Psoas muscle (tissue), 8 donors: Measurements from ENCODE around the gene CDH15. TPM values are rescaled to one million over a fixed set of nuclear protein-coding genes. Genes with fewer than 3 reads are reported as not detected.
A peak's percentile ranks its signal among the peaks of the same experiment; 100 is the strongest.

Experiments
- ATAC-seq, 4 donors: fragments of 200-7000 bp; cut with Tn5 transposase; one replicate each; pipeline ENCODE4 v1.9.1; 2020; ENCODE audit warnings: moderate library complexity in 3 of 4, mild to moderate bottlenecking in 2 of 4
- DNase-seq, 2 donors: peaks; one replicate each; pipeline ENCODE4 v3.0.0-alpha.2; 2020
- H3K27ac ChIP-seq: fragments of 200-600 bp; one replicate; pipeline ENCODE4 v1.8.0; 2022
- H3K27me3 ChIP-seq, 3 donors: fragments of 200-600 bp in 1 of 3; one replicate each; pipeline versions ENCODE4 v1.6.1 to v1.8.0; 2013 to 2022; ENCODE audit warnings: low read length in 2 of 3, mild to moderate bottlenecking in 2 of 3, moderate library complexity in 1 of 3; ENCODE audit not compliant: insufficient read depth in 3 of 3
- H3K36me3 ChIP-seq, 2 donors: fragments of 200-600 bp in 1 of 2; one replicate each; pipeline versions ENCODE4 v1.6.1 to v1.8.0; 2013 to 2022; ENCODE audit warnings: low read depth in 1 of 2, mild to moderate bottlenecking in 1 of 2, moderate library complexity in 1 of 2; ENCODE audit not compliant: insufficient read depth in 1 of 2
- H3K4me1 ChIP-seq: fragments of 200-600 bp; one replicate; pipeline ENCODE4 v1.8.0; 2022
- H3K4me3 ChIP-seq: fragments of 200-600 bp; one replicate; pipeline ENCODE4 v1.8.0; 2022; ENCODE audit warnings: mild to moderate bottlenecking
- H3K9me3 ChIP-seq: fragments of 200-600 bp; one replicate; pipeline ENCODE4 v1.8.0; 2022
- CTCF ChIP-seq: fragments of 200-600 bp; IDR thresholded peaks from one replicate; pipeline ENCODE4 v1.8.0; 2022; ENCODE audit warnings: antibody characterized with exemption
- WGBS, 3 donors: extraction: QIAGEN DNeasy Blood & Tissue Kit; methylation state at CpG; one replicate each; pipeline versions ENCODE4 v1.1.6 to v1.1.7; 2013; 5-methylcytosine and 5-hydroxymethylcytosine counted together
- intact Hi-C, 2 donors: fragments of 100-400 bp; cut with DNase I; formaldehyde crosslinking; loops; one replicate each; pipeline versions ENCODE4 v1.11.0 to v1.14.2; 2022
- polyA plus RNA-seq, 3 donors: library from polyadenylated mRNA; stranded (reverse); fragments of 200-250 nt; gene quantifications; one replicate each; pipeline ENCODE4 v1.2.3, GENCODE V29; 2013
- total RNA-seq, 4 donors: library from RNA; stranded (reverse); fragmentation: NEBNext Ultra II Directional in 2 of 4; extraction: Animal tissue kit (Norgen Biotek cat#: 25700) in 2 of 4; gene quantifications; one replicate each; pipeline versions ENCODE4 v1.2.1 to v1.2.4, GENCODE V29; 2021 to 2023
- donor health status: healthy with polysubstance abuse.
- donor health status: DM: no; HTN: no; CAD: no; lungs with moderate emphysema.
- donor health status: Bipolar disorder and iron deficiency.
- donor health status: healthy.
- donor health status: DM: yes; HTN: yes; CAD: no.
- donor health status: DM: no; HTN: no; CAD: no.
- donor health status: DM: no; HTN: no; CAD: no.
- donor health status: DM: yes; HTN: yes; CAD: no.

CDH15 gene
- total and polyA plus RNA-seq, 7 donors: 18.0 to 62.8 (median 36.7) TPM

- 94 to 98% (median 95%) methylated on average over 9 to 12 of the region's 12 CpGs for WGBS, 3 donors
- intact Hi-C loops: no loop called here
- H3K36me3 ChIP-seq: peaks cover 0 to 57% of the 10 kb centered on the region in 2 donors
Measured at GRCh38 chr16:89139907-89140361, 31.6 kb upstream of the CDH15 start.

GRCh38 chr16:89140401-89140800 lies 31.1 kb upstream of the CDH15 start:
- intact Hi-C loops: no loop called here
- no peak overlapping the region for H3K4me3 ChIP-seq
- no peaks in the 10 kb centered on the region for H3K4me1 ChIP-seq
- ATAC-seq (no peak), DNase-seq (no peak)
- no peaks in the 10 kb centered on the region for H3K9me3 ChIP-seq
- no peak for TF ChIP-seq CTCF
- no peak overlapping the region for H3K27ac ChIP-seq
- WGBS, 3 donors: 91 to 94% (median 91%) methylated on average over 13 of the region's 13 CpGs
- no peaks in the 10 kb centered on the region for H3K27me3 ChIP-seq
- H3K36me3 ChIP-seq: peaks cover 0 to 57% of the 10 kb centered on the region in 2 donors

More at GRCh38 chr16:89139907-89140361, 31.6 kb upstream of the CDH15 start:
- no peaks in the 10 kb centered on the region for H3K4me1 ChIP-seq
- peak in 1 of 2 donors; percentile 9 for DNase-seq
- no peak for ATAC-seq
- no peak for TF ChIP-seq CTCF
- no peaks in the 10 kb centered on the region for H3K9me3 ChIP-seq
- H3K4me3 ChIP-seq: no peak overlapping the region
- no peaks in the 10 kb centered on the region for H3K27me3 ChIP-seq
- H3K27ac ChIP-seq: no peak overlapping the region

- no peak overlapping the region for H3K27ac ChIP-seq
- no peaks in the 10 kb centered on the region for H3K27me3 ChIP-seq
- H3K9me3 ChIP-seq: no peaks in the 10 kb centered on the region
- intact Hi-C loops: no loop called here
- H3K4me3 ChIP-seq: no peak overlapping the region
- ATAC-seq (no peak), DNase-seq (peak; percentile 4 to 36)
- peaks cover 3 to 64% of the 10 kb centered on the region in 2 donors for H3K36me3 ChIP-seq
- WGBS, 3 donors: 91 to 92% (median 91%) methylated on average over 28 to 31 of the region's 31 CpGs
- TF ChIP-seq CTCF: no peak
- H3K4me1 ChIP-seq: no peaks in the 10 kb centered on the region
Measured at GRCh38 chr16:89140981-89141883, 30.3 kb upstream of the CDH15 start.

GRCh38 chr16:89141884-89142267 lies 29.7 kb upstream of the CDH15 start:
- intact Hi-C loops: no loop called here
- WGBS, 3 donors: 94 to 97% (median 95%) methylated on average over 13 of the region's 13 CpGs
- no peak for TF ChIP-seq CTCF
- Histone ChIP-seq H3K36me3 (peaks cover 5 to 64% of the 10 kb centered on the region in 2 donors), H3K27me3 (no peaks in the 10 kb centered on the region), H3K4me3 (no peak overlapping the region), H3K27ac (no peak overlapping the region), H3K9me3 (no peaks in the 10 kb centered on the region), H3K4me1 (no peaks in the 10 kb centered on the region)
- DNase-seq: peak in 1 of 2 donors; percentile 26
- no peak for ATAC-seq
